GM10266 (cell line): ENCODE measurements around the gene LAMA2.

Source experiments
- DNase-seq: peaks from one replicate; pipeline ENCODE4 v3.0.0; 2012; ENCODE audit errors: extremely low spot score
- TF ChIP-seq, protein P1 (sequence below): IDR thresholded peaks from 2 replicates; pipeline ENCODE4 v1.5.1; 2012; ENCODE audit warnings: mild to moderate bottlenecking, low read depth; ENCODE audit not compliant: control insufficient read depth, insufficient read depth; ENCODE audit errors: missing control alignments

The LAMA2 gene

GRCh38 chr6:129494099-129494498 lies 611.2 kb downstream of the LAMA2 start:
- no peak for DNase-seq
- TF ChIP-seq, protein P1, sequence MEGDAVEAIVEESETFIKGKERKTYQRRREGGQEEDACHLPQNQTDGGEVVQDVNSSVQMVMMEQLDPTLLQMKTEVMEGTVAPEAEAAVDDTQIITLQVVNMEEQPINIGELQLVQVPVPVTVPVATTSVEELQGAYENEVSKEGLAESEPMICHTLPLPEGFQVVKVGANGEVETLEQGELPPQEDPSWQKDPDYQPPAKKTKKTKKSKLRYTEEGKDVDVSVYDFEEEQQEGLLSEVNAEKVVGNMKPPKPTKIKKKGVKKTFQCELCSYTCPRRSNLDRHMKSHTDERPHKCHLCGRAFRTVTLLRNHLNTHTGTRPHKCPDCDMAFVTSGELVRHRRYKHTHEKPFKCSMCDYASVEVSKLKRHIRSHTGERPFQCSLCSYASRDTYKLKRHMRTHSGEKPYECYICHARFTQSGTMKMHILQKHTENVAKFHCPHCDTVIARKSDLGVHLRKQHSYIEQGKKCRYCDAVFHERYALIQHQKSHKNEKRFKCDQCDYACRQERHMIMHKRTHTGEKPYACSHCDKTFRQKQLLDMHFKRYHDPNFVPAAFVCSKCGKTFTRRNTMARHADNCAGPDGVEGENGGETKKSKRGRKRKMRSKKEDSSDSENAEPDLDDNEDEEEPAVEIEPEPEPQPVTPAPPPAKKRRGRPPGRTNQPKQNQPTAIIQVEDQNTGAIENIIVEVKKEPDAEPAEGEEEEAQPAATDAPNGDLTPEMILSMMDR: no peak

GRCh38 chr6:129494586-129494985 lies 611.6 kb downstream of the LAMA2 start:
- DNase-seq: no peak
- TF ChIP-seq, protein P1: no peak

DNA sequence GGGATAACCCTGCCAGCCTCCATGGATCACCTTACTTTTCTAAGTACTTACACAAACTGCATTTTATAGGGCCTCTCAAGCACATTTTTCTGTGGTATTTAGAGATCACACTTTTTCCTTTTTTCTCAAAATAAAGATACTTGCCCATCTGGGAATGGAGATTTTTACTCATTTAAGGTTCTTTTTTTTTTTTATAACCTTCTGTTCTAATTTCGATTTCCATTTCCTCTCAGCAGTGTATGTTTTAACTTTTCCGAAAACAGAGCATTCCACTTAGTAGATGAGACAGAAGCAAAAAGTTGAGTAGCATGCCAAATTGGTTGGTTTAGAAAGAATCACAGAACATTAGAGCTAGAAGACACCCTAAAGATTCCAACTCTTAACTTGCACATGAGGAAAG lies 612.7 kb downstream of the LAMA2 start:
- DNase-seq: no peak
- TF ChIP-seq, protein P1: no peak

DNA sequence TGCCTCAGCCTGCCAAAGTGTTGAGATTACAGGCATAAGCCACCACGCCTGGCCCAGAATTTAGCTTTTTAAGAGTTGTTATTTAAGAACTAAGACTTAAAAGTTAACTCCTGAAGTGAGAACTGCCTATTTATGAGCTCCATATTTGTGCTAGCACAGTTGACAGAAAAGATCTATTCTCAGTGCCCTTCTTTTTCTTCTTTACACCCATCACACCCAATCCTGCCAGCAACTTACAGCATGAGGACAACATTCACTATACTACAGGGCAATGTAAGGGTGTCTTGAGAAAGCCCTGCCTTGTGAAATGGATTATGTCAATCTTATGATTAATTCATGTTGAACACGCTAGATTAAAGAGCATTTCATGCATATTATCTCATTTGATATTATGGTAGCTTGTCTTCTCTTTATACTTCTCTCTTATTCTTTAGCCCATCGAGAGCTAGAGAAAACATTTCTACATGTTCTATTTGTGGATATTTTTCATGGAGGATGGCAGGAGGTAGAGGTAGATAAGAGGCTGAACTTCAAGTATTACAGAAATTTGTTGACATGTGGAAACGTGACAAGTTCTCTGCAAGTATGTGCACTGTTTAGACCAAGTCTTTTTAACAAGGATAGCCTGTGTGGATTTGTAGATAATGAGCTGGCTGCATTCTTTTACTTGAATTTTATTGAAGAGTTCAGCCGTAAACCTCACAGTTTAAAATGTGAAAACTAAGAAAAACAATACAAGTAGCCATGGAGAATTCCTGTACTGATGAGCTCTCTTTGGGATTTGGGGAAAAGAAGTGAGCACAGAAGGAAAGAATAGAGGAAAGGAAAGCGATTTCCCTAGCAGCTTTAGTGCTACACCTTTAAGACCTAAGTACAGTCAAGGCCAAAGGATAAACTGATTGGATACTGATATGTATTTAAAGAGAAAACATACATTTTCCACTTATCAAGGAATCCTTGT lies 614.8 kb downstream of the LAMA2 start:
- DNase-seq: no peak

GRCh38 chr6:129498541-129498940 lies 615.6 kb downstream of the LAMA2 start:
- TF ChIP-seq, protein P1: no peak
- no peak for DNase-seq

More for the DNA sequence above, 614.8 kb downstream of the LAMA2 start:
- TF ChIP-seq, protein P1: no peak

- peak; percentile 13 for DNase-seq
- TF ChIP-seq, protein P1: peak; percentile 52
Measured at GRCh38 chr6:129498950-129499842, 616.3 kb downstream of the LAMA2 start.
